ENCODE data around the gene PRKCG.
"Not testable (repeated sequence)": the region's sequence is repeated elsewhere in the genome, so short reads cannot be mapped to it uniquely, and the experiment has no call there.

PRKCG gene

DNA sequence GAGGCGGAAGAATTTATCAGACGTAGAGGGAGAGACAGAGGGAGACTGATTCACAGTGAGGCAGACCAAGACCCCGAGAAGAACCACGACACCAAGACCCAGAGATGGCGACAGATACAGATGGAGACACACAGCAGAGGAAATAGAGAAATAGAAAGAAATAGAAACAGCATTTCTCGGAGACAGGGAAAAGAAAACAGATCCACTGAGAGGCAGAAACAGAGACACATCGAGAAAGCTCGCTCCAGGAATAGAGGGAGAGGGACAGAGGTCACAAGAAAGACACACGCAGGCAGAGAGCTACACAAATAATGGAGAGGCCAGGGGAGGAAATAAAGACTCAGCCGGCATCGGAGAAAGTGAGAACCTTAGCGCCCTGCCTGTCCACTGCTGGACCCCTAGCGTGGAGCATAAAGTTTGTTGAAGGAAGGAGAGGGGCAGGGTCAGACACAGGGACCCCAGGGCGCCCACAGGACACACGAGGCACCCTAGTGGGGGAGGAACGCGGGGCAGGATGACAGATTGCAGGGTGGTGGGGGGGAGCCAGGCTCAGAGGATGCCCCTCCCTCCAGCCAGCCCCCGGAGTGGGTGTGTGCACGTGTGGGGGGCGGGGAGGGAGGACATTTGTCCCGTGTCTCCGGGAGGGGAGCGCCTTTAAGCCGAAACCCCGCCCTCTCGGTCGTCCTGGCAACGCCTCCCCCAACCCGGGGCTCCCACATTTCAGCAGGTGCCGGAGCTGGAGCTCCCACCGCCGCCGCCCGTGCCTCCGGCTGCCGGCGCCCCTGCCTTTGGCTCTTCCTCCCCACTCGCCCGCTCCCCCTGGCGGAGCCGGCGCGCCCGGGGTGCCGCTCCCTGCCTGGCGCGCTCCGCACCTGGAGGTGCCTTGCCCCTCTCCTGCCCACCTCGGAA lies at the start of gene PRKCG:
Gene PRKCG (plus strand): TSS at position 716 of the 909 bp plus-strand sequence. CDS start 298 bp downstream, outside the sequence.
- no peak for DNase-seq (ENCODE audit: low read depth)

GRCh38 chr19:53832861-53833260 lies 49.1 kb upstream of the PRKCG start:
- DNase-seq (ENCODE audit: low read depth): not testable (repeated sequence)

GRCh38 chr19:53838446-53838845 lies 43.6 kb upstream of the PRKCG start:
- not testable (repeated sequence) for DNase-seq (ENCODE audit: low read depth)

GRCh38 chr19:53840241-53840640 lies 41.8 kb upstream of the PRKCG start:
- DNase-seq (ENCODE audit: low read depth): not testable (repeated sequence)

GRCh38 chr19:53840914-53841313 lies 41.1 kb upstream of the PRKCG start:
- not testable (repeated sequence) for DNase-seq (ENCODE audit: low read depth)

GRCh38 chr19:53844849-53845246 lies 37.1 kb upstream of the PRKCG start:
- DNase-seq (ENCODE audit: low read depth): no peak

- DNase-seq (ENCODE audit: low read depth): no peak
Observed at GRCh38 chr19:53847555-53847954, 34.4 kb upstream of the PRKCG start.

- DNase-seq (ENCODE audit: low read depth): no peak
Observed at GRCh38 chr19:53849237-53849676, 32.7 kb upstream of the PRKCG start.

GRCh38 chr19:53853707-53854106 lies 28.3 kb upstream of the PRKCG start:
- DNase-seq (ENCODE audit: low read depth): no peak

DNA sequence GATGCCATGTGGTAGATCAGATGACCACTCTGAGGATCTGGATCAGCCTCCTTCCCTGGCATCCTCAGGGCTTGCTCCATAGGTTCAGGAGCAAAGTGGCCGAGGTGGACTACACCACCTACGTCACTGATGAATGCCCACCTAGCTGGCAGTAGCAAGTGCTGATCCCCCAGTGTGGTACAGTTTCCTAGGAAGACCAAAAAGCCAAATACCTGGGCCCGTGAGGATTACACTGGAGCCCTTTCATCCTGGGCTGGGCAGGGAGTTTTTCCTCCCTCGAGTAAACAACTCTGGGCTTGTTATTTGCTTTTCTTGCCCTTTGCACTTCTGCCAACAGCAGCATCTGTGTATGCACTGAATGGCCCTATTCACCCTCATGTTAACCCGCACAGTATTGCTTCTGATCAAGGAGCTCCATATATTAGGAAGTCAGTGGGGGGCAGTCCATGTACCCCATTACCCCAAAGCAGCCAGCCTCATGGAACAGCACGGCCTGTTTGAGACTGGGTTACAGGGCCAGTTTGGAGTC lies 17.6 kb upstream of the PRKCG start:
- DNase-seq (ENCODE audit: low read depth): no peak

DNA sequence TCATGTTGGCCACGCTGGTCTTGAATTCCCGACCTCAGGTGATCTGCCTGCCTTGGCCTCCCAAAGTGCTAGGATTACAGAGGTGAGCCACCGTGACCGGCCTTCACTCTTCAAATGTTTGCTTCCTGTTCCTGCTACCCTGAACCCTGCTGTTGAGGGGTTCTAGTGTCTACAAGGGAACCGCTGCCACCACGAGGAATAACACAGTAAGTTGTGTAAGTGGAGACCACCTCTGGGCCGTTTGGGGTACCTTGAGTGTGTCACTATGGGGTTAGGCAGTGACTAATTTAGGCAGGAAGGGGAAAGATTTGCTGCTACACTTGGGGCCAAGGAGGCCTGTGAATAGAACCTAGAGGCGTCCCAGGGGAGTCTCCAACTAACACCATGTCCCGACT lies 16.5 kb upstream of the PRKCG start:
- no peak for DNase-seq (ENCODE audit: low read depth)

- DNase-seq (ENCODE audit: low read depth): no peak
Observed at GRCh38 chr19:53865918-53866864, 15.8 kb upstream of the PRKCG start.

GRCh38 chr19:53866865-53867224 lies 15.2 kb upstream of the PRKCG start:
- no peak for DNase-seq (ENCODE audit: low read depth)

GRCh38 chr19:53867225-53868090 lies 14.5 kb upstream of the PRKCG start, which contains the start of gene MYADM:
TSS of gene MYADM (plus strand) at chr19:53867883. CDS start at chr19:53873530, 5,647 bp downstream.
- peak; percentile 99 for DNase-seq (ENCODE audit: low read depth)

DNA sequence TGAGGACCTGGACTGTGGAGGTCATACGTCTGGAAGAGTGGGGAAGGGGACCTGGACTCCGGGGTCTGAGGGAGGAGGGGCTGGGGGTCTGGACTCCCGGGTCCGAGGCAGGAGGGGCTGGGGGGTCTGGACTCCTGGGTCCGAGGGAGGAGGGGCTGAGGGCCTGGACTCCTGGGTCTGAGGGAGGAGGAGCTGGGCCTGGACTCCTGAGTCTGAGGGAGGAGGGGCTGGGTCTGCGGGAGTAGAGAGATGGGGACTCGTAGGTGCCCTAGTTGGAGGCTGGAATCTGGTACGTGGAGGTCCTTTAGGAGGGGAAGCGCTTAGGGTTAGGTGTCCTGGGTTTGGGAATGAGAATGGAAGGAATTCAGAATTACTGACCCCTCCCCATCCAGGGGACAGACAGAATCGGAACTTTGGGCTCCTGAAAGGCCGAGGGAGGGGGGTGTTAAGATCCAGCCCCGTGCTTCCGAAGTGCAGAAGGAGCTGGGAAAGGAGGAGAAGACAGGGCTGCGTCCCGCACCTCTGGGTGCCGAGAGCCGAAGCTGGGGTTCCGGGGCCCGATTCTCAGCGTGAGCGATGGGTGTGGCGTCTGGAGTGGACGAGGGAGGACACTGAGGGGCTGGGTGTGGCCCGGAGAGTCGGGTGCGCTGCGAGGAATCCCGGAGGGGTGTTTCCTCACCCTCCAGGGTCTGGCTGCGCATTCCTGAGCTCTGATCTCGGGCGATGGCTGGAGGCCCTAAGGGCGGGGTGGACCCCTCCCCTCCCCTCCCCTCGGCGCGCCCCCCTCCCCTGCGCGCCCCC lies 13.7 kb upstream of the PRKCG start:
- no peak for DNase-seq (ENCODE audit: low read depth)

DNA sequence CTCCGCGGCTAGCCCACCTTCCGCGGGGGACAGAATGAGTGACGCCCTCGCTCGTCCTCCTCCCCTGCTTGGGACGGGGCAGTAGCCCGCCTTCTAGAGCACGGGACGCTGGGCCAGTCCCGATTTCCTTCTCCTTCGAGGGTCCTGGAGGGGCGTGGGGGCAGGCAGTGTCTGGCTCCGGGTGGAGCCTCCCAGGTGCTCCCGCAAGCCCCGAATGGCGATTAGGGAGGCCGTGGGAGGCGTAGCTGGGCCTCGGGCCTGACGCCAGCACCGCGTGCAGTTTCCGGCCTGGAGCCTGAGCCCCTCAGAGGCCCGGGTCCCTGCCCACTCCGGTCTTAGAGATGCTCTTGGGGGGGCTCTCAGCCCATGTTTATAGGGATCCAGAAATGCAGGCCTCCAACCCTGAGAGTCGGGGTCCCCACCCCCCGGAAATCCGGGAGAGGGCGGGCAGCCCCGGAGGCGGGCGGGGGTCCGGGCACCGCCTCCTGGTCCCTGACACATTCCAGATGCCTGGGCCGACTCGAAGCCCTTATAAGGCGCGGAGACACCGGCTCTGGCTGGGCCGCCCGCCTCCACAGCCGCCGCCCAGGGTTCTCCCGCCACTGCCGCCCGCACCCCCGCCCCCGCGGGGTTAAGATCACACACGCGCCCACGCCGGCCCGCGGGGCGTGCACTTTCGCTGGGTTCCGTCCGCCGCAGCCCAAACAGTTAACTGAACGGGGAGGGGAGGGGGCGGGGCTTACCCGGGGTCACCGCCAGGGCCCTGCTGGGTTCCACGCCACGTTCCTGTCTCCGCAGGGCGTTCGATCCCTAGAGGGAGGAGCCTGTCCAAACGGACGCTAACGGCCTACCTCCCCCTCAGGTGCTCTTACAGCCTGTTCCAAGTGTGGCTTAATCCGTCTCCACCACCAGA lies 12.8 kb upstream of the PRKCG start:
- DNase-seq (ENCODE audit: low read depth): peak; percentile 69

GRCh38 chr19:53869805-53870484 lies 12.1 kb upstream of the PRKCG start:
- not testable (repeated sequence) for DNase-seq (ENCODE audit: low read depth)

DNA sequence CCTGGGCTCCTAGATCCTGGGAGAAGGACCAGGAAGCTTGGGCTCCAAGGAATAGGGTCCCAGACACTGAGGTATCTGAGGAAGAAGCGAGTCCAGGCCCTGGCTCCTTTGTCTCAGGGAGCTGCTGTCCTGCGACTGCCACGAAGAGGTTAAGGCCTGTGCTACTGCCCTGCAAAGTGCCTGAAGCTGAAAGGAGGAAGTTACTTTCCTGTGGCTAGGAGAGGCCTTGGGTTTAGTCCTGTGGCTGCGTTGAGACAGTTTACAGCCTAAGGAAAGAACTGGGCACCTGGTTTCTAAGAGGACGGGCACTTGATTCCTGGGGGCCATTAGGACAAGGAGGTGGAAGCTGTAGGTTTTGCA lies 11.5 kb upstream of the PRKCG start:
- no peak for DNase-seq (ENCODE audit: low read depth)

GRCh38 chr19:53871454-53871853 lies 10.5 kb upstream of the PRKCG start:
- no peak for DNase-seq (ENCODE audit: low read depth)

Data from stimulated activated CD8-positive, alpha-beta memory T cell treated with anti-CD3 and anti-CD28 coated beads, Interleukin-15, amount 100 ng/mL, for 1 hour (primary cell).